Stomach smooth muscle (tissue), 2 donors: Measurements from ENCODE around the gene DIS3L2.
"Not testable (repeated sequence)": the region's sequence is repeated elsewhere in the genome, so short reads cannot be mapped to it uniquely, and the experiment has no call there.

Experiments used
- H3K27ac ChIP-seq: one replicate; pipeline ENCODE4 v1.7.0; 2013; ENCODE audit warnings: mild to moderate bottlenecking, low read length, inconsistent platforms
- H3K27me3 ChIP-seq, 2 donors: one replicate each; pipeline ENCODE4 v1.7.0; 2013; ENCODE audit warnings: low read length in 2 of 2; ENCODE audit not compliant: insufficient read depth in 2 of 2, control insufficient read depth in 1 of 2
- H3K36me3 ChIP-seq, 2 donors: one replicate each; pipeline ENCODE4 v1.7.0; 2013; ENCODE audit warnings: low read length in 2 of 2; ENCODE audit not compliant: control insufficient read depth in 2 of 2, insufficient read depth in 2 of 2
- H3K4me1 ChIP-seq: one replicate; pipeline ENCODE4 v1.7.0; 2013; ENCODE audit warnings: low read length; ENCODE audit not compliant: control insufficient read depth, insufficient read depth
- H3K4me3 ChIP-seq, 2 donors: one replicate each; pipeline ENCODE4 v1.7.0; 2013; ENCODE audit warnings: low read length in 2 of 2
- H3K9ac ChIP-seq, 2 donors: one replicate each; pipeline ENCODE4 v1.7.0; 2013; ENCODE audit warnings: low read length in 2 of 2, mild to moderate bottlenecking in 1 of 2
- H3K9me3 ChIP-seq, 2 donors: one replicate each; pipeline ENCODE4 v1.7.0; 2013; ENCODE audit warnings: low read length in 2 of 2; ENCODE audit not compliant: control insufficient read depth in 2 of 2
- donor health status: healthy.
- donor health status: Pancreatic carcinoma.

The DIS3L2 gene

DNA sequence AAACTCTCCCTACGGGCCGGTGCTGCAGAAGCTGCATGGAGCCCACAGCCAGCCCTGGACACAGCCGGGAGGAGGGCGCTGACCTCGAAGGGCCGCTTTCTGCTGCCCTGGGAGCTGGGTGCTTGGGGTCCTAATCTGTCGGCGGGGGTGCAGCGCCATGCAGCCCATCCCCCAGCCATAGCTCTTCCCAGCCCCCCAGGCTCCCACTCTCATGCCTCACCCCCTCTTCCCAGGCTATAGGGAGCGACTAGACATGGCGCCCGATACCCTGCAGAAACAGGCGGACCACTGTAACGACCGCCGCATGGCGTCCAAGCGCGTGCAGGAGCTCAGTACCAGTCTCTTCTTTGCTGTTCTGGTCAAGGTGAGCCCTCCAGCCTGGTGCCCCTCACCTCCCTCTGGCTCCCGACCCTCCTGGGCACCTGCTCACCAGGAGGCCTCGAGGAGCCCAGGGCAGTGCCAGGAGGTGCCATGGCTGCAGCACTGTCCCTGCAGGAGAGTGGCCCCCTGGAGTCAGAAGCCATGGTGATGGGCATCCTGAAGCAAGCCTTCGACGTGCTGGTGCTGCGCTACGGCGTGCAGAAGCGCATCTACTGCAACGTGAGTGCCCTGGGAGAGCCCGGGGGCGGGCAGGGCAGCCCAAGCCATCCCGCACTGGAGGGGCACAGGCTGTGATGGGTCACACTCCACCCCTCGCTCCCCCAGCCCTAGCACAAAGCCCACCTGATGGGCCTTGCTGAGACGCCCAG is 372.8 kb downstream of the DIS3L2 start:
- not testable (repeated sequence) for H3K9ac ChIP-seq, H3K27me3 ChIP-seq, H3K9me3 ChIP-seq, H3K4me3 ChIP-seq, H3K36me3 ChIP-seq, H3K4me1 ChIP-seq, H3K27ac ChIP-seq

- not testable (repeated sequence) for H3K27ac ChIP-seq, H3K36me3 ChIP-seq, H3K4me1 ChIP-seq, H3K9me3 ChIP-seq, H3K9ac ChIP-seq, H3K27me3 ChIP-seq, H3K4me3 ChIP-seq
Observed at GRCh38 chr2:232334885-232335205, 373.3 kb downstream of the DIS3L2 start.

DNA sequence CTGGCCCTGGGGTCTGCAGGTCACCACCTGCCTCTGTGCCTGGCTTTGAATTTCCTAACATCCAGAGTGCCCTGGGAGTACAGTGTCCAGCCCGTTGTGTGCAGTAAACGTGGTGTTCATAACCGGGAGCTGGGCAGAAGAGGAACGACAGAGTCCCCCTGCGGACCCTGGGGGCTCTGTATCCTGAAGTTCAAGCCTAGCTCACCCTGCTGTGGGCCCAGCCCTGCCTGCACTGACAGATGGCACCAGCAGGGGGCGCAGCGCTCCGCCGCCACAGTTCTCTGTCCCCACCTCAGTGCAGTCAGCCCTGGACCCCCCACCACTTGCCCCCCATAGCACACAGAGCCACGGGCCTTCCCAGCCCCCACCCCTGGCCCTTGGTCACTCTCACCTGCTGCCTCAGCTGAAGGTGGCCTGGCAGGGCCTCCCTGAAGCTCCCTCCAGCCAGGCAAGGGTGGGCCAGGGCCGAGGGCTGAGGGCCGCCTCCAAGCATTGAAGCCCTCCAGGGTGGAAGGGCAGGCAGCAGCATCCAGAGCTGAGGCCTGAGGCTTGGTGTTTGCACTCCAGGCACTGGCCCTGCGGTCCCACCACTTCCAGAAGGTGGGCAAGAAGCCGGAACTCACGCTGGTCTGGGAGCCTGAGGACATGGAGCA is 373.8 kb downstream of the DIS3L2 start:
- H3K27ac ChIP-seq, H3K9me3 ChIP-seq, H3K4me1 ChIP-seq, H3K9ac ChIP-seq, H3K4me3 ChIP-seq, H3K36me3 ChIP-seq, H3K27me3 ChIP-seq: not testable (repeated sequence)

GRCh38 chr2:232335859-232336215 is 374.3 kb downstream of the DIS3L2 start:
- Histone ChIP-seq H3K36me3 (no peaks in the 10 kb centered on the region), H3K27me3 (no peaks in the 10 kb centered on the region), H3K27ac (no peak overlapping the region), H3K9ac (no peak overlapping the region), H3K4me1 (no peaks in the 10 kb centered on the region), H3K9me3 (peaks cover 0 to 3% of the 10 kb centered on the region in 2 donors), H3K4me3 (no peak overlapping the region)

- Histone ChIP-seq H3K36me3 (no peaks in the 10 kb centered on the region), H3K4me1 (no peaks in the 10 kb centered on the region), H3K27me3 (no peaks in the 10 kb centered on the region), H3K9ac (no peak overlapping the region), H3K9me3 (peaks cover 0 to 3% of the 10 kb centered on the region in 2 donors), H3K27ac (no peak overlapping the region), H3K4me3 (no peak overlapping the region)
Observed at GRCh38 chr2:232336241-232336736, 374.8 kb downstream of the DIS3L2 start.

GRCh38 chr2:232336981-232337720 is 375.6 kb downstream of the DIS3L2 start:
- Histone ChIP-seq H3K27me3 (no peaks in the 10 kb centered on the region), H3K4me1 (no peaks in the 10 kb centered on the region), H3K27ac (no peak overlapping the region), H3K4me3 (no peak overlapping the region), H3K9ac (no peak overlapping the region), H3K36me3 (no peaks in the 10 kb centered on the region), H3K9me3 (peaks cover 0 to 6% of the 10 kb centered on the region in 2 donors)

DNA sequence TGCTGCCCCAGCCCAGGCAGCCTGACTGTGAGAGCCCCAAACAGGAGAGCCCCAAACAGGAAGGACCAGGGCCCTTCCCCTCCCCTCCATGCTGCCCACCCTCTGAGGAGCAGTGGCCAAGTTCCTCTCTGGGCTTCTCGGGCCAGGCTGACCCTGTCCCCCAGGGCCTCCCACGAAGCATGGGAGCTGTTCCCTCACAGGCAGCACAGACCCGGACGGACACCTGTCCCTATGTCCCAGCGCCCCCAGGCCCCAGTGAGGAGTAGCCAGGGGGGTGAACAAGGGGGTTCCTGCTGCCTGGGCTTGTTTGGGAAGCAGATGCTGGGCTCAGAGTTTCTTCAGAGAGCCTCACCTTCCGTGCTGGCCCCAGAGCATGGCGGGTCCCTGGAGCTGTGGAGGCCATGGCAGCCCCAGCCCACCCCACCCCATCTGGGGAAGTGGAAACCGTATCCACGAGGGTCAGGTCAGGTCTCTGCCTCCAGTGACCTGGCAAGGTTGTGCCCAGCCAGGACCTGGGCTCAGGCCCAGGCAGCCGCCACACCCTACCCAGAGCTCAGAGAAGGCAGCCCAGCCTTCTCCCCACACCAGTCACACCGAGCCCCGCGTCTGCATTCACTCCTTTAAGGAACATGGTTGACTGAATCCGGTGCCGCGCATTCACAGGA is 376.7 kb downstream of the DIS3L2 start:
- H3K9me3 ChIP-seq: peaks cover 0 to 11% of the 10 kb centered on the region in 2 donors
- not testable (repeated sequence) for H3K36me3 ChIP-seq, H3K27ac ChIP-seq, H3K4me1 ChIP-seq, H3K27me3 ChIP-seq, H3K9ac ChIP-seq, H3K4me3 ChIP-seq

- Histone ChIP-seq H3K4me1 (no peaks in the 10 kb centered on the region), H3K36me3 (no peaks in the 10 kb centered on the region), H3K27ac (no peak overlapping the region), H3K9ac (no peak overlapping the region), H3K27me3 (no peaks in the 10 kb centered on the region), H3K9me3 (peaks cover 3 to 16% of the 10 kb centered on the region in 2 donors), H3K4me3 (no peak overlapping the region)
Observed at GRCh38 chr2:232338759-232339106, 377.2 kb downstream of the DIS3L2 start.

DNA sequence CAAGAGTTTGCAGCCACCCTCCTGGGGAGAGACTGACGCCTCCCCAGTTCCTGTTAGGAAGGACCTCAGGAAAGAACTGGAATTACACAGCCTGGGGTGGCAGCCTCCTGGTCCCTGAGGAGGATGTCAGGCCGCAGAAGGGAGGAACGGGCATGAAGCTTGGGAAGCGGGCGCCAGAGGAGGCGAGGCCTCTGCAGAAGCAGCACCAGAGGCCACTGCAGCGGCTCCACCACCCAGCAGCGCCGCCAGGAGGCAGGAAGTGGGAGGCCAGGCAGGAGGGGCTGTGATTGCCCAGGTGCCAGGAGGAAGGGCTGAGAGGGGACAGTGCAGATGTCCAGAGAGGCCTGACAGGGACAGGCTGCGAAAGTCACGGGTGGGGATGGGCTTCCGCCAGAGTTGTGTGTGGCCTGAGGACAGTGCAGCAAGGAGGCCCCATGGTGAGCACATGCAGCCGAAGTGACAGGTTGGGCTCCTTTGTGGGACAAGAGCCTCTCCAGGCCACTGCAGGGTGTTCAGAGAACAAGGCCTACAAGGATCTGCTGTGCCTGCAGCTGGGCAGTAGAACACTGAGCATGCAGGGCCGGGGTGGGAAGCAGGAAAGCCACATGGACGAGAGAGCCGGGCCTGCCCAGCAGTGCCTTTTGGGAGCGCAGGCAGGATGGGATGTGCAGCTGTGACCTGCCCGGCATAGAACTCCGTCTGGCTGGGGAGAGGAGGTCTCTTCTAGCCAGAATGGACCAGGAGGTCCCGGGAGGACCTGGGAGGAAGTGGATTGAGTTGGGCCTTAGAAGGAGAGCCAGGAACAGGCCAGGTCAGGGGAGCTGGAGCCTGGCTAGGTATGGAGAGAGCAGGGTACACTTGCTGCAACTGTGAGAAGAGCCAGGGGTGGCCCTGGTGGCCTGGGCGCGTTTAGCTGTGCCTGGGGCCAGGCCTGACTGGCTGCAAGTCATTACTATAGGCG is 377.9 kb downstream of the DIS3L2 start:
- Histone ChIP-seq H3K4me1 (no peaks in the 10 kb centered on the region), H3K4me3 (no peak overlapping the region), H3K36me3 (no peaks in the 10 kb centered on the region), H3K27ac (no peak overlapping the region), H3K27me3 (no peaks in the 10 kb centered on the region), H3K9me3 (peaks cover 5 to 18% of the 10 kb centered on the region in 2 donors), H3K9ac (no peak overlapping the region)
